GM12891 (cell line): ENCODE results near the gene KCNK3.

Experiments used
- DNase-seq: peaks from one replicate; pipeline ENCODE4 v3.0.0; 2011; ENCODE audit warnings: low spot score; ENCODE audit not compliant: insufficient read length
- FAIRE-seq: peaks from 2 replicates; lab custom pipeline; 2011; peaks lifted over from hg19 to GRCh38; lab: Jason Lieb, UNC
- PAX5 ChIP-seq: IDR thresholded peaks from 2 replicates; pipeline ENCODE4 v1.6.1; 2011; ENCODE audit warnings: low read length, moderate library complexity, mild to moderate bottlenecking; ENCODE audit not compliant: insufficient read depth, severe bottlenecking
- POLR2A ChIP-seq: IDR thresholded peaks from 2 replicates; pipeline ENCODE4 v1.6.1; 2011; ENCODE audit warnings: low read depth, low read length, control low read depth
- POLR2AphosphoS5 ChIP-seq: IDR thresholded peaks from 2 replicates; pipeline ENCODE4 v1.6.1; 2011; ENCODE audit warnings: low read depth, low read length, control low read depth
- POU2F2 ChIP-seq: IDR thresholded peaks from 2 replicates; pipeline ENCODE4 v1.6.1; 2011; ENCODE audit warnings: low read depth, mild to moderate bottlenecking, control low read depth, low read length, moderate library complexity
- SPI1 ChIP-seq: IDR thresholded peaks from 2 replicates; pipeline ENCODE4 v1.6.1; 2011; ENCODE audit warnings: low read depth, low read length, control low read depth
- TAF1 ChIP-seq: IDR thresholded peaks from 2 replicates; pipeline ENCODE4 v1.6.1; 2011; ENCODE audit warnings: low read depth, low read length, control low read depth

Gene KCNK3

DNA sequence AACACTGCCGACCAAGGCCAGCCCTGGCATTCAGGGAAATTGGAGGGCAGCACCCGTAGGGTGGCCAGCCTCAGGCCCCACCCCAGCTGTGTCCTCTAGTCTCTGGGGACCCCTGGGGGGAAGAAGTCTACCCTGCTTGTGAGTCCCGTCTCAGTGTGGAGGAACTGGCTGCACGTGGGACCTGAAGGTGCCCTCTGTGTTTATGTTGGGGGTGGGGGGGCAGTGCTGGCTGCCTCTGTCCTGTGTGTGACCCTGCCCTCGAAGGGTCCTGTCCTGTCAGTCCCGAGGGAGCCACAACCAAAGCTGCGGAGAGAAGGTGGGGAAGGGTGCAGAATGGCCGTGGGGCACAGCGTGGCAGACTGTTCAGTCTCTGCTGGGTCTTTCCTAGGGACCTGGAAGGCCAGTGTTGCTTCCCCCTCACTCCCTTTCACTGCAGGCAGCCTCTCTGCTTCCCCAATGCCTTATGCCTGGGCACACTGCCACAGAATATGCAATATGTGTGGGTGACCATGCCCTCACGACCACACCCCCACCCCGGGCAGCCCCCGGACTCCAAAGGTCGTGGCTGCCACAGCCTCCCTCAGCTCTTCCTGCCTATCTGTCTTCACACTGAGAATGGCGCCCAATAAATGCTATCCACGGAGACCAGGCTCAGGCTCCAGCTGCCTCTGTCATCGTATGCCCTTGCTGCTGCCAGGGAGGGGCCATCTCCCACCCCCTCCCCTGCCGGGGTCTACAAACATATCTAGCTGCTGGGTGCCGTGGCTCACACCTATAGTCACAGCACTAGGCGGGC, 38.2 kb downstream of the KCNK3 start:
- DNase-seq (no peak), FAIRE-seq (no peak)
- TF ChIP-seq POLR2A (no peak), POLR2AphosphoS5 (no peak), SPI1 (no peak), TAF1 (no peak), PAX5 (no peak), POU2F2 (no peak)

DNA sequence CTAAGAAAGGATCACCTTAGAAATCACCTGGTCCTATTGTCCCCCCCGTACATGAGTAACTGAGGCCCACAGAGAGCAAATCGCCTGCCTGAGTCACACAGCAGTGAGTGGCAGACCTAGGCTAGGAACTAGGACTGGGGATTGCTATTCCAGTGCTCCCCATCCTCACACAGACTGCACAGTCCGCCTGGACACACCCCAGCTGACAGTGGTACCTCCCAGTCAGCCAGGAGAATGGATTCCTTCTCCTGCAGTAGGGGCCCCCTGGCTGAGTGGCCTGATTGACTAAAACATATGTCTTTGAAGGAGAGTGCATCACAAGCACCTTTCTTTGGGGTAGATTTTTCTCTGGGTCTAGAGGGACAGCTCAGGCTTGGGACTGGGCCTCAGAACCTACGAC, 39.2 kb downstream of the KCNK3 start:
- no peak for DNase-seq
- no peak for FAIRE-seq

DNA sequence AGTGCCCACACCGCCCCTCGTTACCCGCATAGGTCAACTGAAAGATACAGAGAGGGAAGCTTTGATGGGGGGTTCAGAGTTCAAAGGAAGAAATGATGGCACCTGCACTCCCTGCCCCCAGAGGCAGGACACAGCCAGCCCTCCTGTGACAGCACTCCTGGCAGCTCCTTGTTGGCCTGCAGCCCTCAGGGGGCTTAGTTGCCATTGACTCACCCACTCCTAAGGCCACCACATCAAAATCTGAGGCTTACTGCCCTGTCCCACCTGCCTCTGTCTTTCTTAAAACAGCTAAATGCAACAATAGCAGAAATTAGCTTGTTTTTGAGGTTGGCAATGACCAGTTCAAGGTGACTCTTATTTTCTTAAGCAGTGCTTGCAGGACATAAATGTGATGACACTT, 39.9 kb downstream of the KCNK3 start:
- DNase-seq, result no peak
- no peak for FAIRE-seq
- TF ChIP-seq PAX5 (no peak), POLR2A (no peak), POLR2AphosphoS5 (no peak), TAF1 (no peak), POU2F2 (no peak), SPI1 (no peak)

More for the DNA sequence above, 39.2 kb downstream of the KCNK3 start:
- TF ChIP-seq POLR2A, result no peak
- TF ChIP-seq TAF1, result no peak
- no peak for TF ChIP-seq POU2F2
- TF ChIP-seq PAX5, result no peak
- no peak for TF ChIP-seq POLR2AphosphoS5
- no peak for TF ChIP-seq SPI1

DNA sequence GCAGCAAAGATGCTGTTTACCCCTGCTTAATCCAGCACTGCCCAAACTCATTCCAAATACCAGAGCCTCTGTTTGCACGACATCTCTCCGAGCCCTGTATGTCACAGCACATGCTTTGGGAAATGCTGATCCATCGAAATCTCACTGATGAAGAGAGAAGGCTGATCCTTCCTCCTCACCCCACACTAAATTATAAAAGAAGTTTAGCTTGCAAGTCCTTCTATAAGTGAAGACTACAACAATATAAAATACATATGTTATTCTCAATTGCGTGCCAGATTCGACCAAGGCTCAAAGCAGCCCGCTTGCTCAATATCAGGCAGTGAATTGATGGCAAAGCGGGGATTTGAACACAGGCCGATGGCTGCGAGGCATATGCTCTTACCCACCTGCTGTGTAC, 40.9 kb downstream of the KCNK3 start:
- FAIRE-seq (no peak), DNase-seq (no peak)
- TF ChIP-seq POU2F2, result no peak
- no peak for TF ChIP-seq PAX5
- no peak for TF ChIP-seq TAF1

DNA sequence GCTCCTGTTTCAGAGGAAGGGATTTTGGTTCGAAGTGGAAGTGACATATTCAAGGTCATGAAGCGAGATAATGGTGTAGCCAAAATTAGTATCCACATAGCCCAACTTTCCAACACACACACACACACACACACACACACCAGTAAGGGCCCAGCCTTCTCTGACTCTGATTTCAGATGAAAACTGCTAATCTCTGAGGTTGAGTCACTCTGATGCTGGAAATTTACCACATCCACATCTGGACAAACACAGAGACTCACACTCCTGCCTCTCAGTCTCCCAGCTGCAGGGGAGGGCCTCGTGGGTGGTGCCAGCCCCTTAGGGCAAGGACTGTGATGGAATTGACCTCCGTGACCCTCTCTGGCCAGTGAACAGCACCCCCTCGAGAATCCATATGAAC, 42.6 kb downstream of the KCNK3 start:
- FAIRE-seq (no peak), DNase-seq (no peak)
- TF ChIP-seq POLR2A (no peak), POU2F2 (no peak), POLR2AphosphoS5 (no peak), PAX5 (no peak), TAF1 (no peak), SPI1 (no peak)

DNA sequence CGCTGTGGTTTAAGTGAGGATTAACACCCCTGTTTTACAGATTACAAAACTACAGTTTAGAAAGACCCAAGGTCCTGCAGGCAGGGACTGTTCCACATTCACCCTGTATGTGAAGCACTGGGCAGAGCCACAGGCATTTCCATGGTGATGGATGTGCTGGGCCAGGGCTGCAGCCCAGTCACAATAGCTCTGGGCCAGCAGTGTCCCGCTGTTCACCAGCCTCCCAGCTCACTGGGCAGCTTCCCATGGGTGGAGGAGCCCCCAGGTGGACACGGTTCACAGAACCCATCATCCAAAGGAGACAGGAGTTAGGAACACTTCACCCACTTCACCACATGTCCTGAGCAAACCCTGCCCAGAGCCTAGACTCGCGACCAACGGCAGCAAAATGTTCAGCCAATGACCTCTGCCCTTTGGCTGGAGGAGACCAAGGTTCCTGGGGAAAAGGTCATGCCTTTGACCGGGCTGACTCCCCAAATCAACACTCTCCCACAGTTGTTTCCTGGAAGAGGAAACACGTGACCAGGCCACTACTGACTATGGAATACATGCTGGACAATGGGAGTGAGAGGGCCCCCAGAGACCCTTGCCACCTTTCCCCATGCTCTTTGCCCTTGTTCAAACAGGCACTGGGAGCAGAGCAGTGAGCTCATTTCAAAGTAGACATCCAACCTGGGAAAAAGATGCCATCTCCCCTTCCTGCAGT, 43.5 kb downstream of the KCNK3 start:
- FAIRE-seq, result no peak

DNA sequence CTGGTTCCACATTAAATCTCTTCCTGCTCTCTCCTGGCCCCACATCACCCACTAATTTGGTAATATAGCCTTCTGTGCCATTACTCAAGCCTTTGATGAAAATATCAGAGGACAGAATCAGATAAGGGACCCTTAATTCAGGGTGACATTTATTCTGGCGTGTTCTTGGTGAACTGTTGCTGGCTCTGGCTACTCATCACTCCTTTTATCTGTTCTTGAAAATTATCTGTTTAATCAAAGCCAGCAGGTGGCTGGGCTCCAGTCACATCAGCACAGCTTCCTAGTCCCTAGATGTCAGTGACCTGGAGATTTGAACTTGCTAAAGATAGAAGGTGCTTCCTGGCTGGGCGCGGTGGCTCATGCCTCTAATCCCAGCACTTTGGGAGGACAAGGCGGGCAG, 44.7 kb downstream of the KCNK3 start:
- no peak for DNase-seq
- no peak for FAIRE-seq
- TF ChIP-seq POU2F2 (no peak), POLR2A (no peak), POLR2AphosphoS5 (no peak), TAF1 (no peak), PAX5 (no peak), SPI1 (no peak)

More for the DNA sequence above, 43.5 kb downstream of the KCNK3 start:
- TF ChIP-seq SPI1, result no peak
- no peak for TF ChIP-seq POLR2A
- no peak for TF ChIP-seq POLR2AphosphoS5
- TF ChIP-seq POU2F2, result no peak
- TF ChIP-seq TAF1, result no peak
- TF ChIP-seq PAX5, result no peak
- no peak for DNase-seq

DNA sequence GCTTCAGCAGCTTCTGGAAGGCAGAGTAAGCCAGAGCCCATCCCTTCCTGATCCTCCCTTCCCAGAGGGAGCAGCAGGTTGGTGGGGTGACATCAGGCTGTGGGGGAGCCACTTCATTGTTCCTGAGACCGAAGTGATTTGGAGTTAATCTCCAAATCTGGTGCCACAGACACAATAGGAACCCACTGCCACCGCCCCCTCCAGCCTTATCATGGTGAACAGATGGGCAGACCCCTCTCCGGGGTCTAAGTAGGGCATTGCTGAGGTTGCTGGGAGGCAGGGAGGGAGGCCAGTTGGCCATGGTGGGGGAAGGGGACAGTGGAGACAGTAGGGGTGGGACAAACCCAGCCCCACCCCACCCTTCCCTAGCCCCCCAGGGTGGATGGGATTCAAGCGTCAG, 46.0 kb downstream of the KCNK3 start:
- no peak for TF ChIP-seq POU2F2
- TF ChIP-seq SPI1, result no peak
- no peak for TF ChIP-seq POLR2AphosphoS5
- no peak for TF ChIP-seq TAF1
- TF ChIP-seq PAX5, result no peak
- no peak for FAIRE-seq
- no peak for DNase-seq

DNA sequence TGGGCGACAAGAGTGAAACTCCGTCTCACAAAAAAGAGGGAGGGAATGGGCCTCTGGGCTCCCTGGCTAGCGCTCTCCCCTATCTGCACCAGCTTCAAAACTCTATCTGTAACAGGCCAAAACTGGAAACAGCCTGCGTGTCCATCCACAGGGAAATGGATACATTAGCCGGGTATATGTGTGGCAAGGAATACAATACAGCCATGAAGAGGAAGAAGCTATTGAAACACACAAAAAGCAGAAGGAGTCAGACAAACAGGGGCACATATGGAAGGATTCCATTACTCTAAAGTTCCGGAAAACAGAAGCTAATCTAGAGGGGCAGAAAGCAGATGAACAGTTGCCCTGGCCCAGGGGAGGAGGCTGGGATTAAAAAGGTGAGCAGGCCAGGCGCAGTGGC, 47.0 kb downstream of the KCNK3 start:
- DNase-seq, result no peak
- FAIRE-seq, result no peak
- TF ChIP-seq PAX5 (no peak), POU2F2 (no peak), TAF1 (no peak)

DNA sequence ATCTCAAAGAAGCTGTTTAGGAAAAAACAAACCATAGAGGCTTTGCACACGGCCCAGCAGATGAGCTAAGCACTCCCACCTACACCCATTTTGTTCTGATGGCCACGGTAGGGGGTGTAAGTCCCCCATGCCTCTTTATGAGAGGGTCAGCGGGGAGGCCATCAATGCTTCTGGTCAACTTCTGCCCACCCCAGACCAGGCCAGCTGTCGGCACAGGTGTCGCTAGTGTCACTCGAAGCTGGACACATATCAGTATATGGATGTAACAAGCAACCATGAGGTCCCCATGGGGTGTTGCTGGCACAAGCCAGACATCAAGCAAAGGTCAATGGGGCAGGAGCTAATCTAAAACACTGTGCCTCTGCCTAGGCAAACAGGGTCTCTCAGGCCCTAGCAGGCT, 47.8 kb downstream of the KCNK3 start:
- no peak for TF ChIP-seq POLR2AphosphoS5
- no peak for TF ChIP-seq SPI1
- TF ChIP-seq PAX5, result no peak
- no peak for TF ChIP-seq POLR2A
- TF ChIP-seq POU2F2, result no peak
- TF ChIP-seq TAF1, result no peak
- no peak for FAIRE-seq

More for the DNA sequence above, 47.8 kb downstream of the KCNK3 start:
- DNase-seq, result no peak
